Loucy (cell line): Measurements from ENCODE around the gene RTN4.

Experiments used
- H2AFZ ChIP-seq: fragments of 200-600 bp; sonication (generic); 2 replicates; pipeline ENCODE4 v1.6.0; 2016; ENCODE audit warnings: antibody characterized with exemption, mild to moderate bottlenecking, low read length, moderate library complexity
- H3F3A ChIP-seq: fragments of 200-600 bp; 2 replicates; pipeline ENCODE4 v1.6.0; 2016; ENCODE audit warnings: antibody characterized with exemption, low read depth, mild to moderate bottlenecking
- H3K27me3 ChIP-seq: fragments of 200-600 bp; sonication (generic); 2 replicates; pipeline ENCODE4 v1.6.1; 2014; ENCODE audit warnings: low read length, mild to moderate bottlenecking; ENCODE audit not compliant: insufficient read depth, poor library complexity, severe bottlenecking
- H3K36me3 ChIP-seq: fragments of 200-600 bp; sonication (generic); 2 replicates; pipeline ENCODE4 v1.6.1; 2016; ENCODE audit warnings: low read length; ENCODE audit not compliant: insufficient read depth
- H3K4me1 ChIP-seq: fragments of 200-600 bp; sonication (generic); 2 replicates; pipeline ENCODE4 v1.5.1; 2014; ENCODE audit warnings: low read length, mild to moderate bottlenecking; ENCODE audit not compliant: insufficient read depth, poor library complexity, severe bottlenecking
- H3K4me2 ChIP-seq: fragments of 200-600 bp; sonication (generic); 2 replicates; pipeline ENCODE4 v1.6.0; 2014; ENCODE audit warnings: antibody characterized with exemption, low read length, low read depth, mild to moderate bottlenecking; ENCODE audit not compliant: poor library complexity, severe bottlenecking
- H3K4me3 ChIP-seq: fragments of 200-600 bp; sonication (generic); 2 replicates; pipeline ENCODE4 v1.5.1; 2014; ENCODE audit warnings: low read length, mild to moderate bottlenecking, mixed read lengths; ENCODE audit not compliant: poor library complexity, severe bottlenecking
- H3K79me2 ChIP-seq: fragments of 200-600 bp; sonication (generic); 2 replicates; pipeline ENCODE4 v1.6.1; 2014; ENCODE audit warnings: low read length; ENCODE audit not compliant: insufficient read depth
- H3K9ac ChIP-seq: fragments of 200-600 bp; sonication (generic); 2 replicates; pipeline ENCODE4 v1.6.0; 2014; ENCODE audit warnings: mild to moderate bottlenecking, low read depth, low read length, moderate library complexity; ENCODE audit not compliant: poor library complexity, severe bottlenecking
- H3K9me2 ChIP-seq: fragments of 200-600 bp; sonication (generic); replicated peaks from 2 replicates; pipeline ENCODE4 v1.6.1; 2016; ENCODE audit warnings: low read depth, low read length, mixed read lengths
- H3K9me3 ChIP-seq: fragments of 200-600 bp; sonication (generic); 2 replicates; pipeline ENCODE4 v1.6.1; 2014; ENCODE audit warnings: mild to moderate bottlenecking, antibody characterized with exemption, low read length, low read depth; ENCODE audit not compliant: insufficient read depth
- H4K20me1 ChIP-seq: fragments of 200-600 bp; sonication (generic); 2 replicates; pipeline ENCODE4 v1.6.0; 2014; ENCODE audit warnings: antibody characterized with exemption, low read length, mild to moderate bottlenecking; ENCODE audit not compliant: insufficient read depth, poor library complexity, severe bottlenecking
- CTCF ChIP-seq: fragments of 200-600 bp; sonication (generic); conservative IDR thresholded peaks from 2 replicates; pipeline ENCODE4 v1.5.1; 2014; ENCODE audit warnings: mild to moderate bottlenecking, antibody characterized with exemption, low read length
- EZH2phosphoT487 ChIP-seq: fragments of 200-600 bp; IDR thresholded peaks from 2 replicates; pipeline ENCODE4 v1.6.1; 2018; ENCODE audit warnings: antibody characterized with exemption, mild to moderate bottlenecking, moderate library complexity, borderline replicate concordance

Gene RTN4

DNA sequence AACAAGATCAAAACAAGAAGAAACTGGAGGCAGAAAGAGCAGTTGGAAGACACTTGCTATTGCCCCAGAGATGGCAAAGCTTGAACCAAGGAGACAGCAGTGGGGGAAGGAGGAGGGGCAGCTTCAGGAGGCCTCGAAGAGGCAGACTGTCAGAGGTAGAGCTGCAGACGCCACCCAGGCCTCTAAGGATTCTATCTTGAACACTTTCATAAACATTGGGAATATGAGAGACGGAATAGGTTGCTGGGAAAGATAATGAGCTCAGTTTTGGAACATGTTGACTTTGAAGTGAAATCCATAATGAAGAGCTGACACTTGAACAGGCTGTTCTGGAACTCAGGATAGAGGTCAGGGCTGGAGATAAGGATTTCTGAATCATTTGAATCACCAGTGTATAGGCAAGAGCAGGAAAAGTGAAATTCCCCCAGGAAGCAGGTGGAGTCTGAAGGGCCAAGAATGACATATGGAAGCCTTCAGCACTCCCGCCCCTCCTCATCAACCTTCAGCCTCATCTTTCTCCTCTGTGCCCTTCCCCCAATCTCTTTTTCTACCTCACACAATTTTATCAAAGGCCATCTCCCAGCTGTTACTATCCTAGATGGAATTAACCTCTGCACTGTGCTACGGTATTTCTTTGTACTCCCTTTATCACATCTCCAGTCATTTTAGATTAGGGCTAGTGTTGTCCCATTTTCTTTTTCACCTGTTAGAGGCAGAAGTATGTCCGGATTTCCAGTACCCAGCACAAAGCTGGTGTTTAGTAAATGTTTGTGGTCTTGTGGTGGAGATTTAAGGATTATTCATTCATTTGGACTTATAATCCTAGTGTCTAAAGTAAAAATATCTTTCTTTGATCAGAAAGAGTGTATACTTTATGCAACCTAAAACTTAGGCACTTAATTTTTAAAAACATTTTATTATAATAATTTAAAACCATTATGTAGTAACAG lies 47.5 kb upstream of the RTN4 start:
- peaks cover 11% of the 10 kb centered on the region for H3K4me1 ChIP-seq
- no peak for TF ChIP-seq CTCF
- no peak for TF ChIP-seq EZH2phosphoT487
- no peaks in the 10 kb centered on the region for H3K27me3 ChIP-seq
- H4K20me1 ChIP-seq: no peaks in the 10 kb centered on the region
- H3K9ac ChIP-seq: no peak overlapping the region
- H3K9me3 ChIP-seq: no peaks in the 10 kb centered on the region
- no peaks in the 10 kb centered on the region for H3K36me3 ChIP-seq
- H2AFZ ChIP-seq: no peak overlapping the region
- no peaks in the 10 kb centered on the region for H3K79me2 ChIP-seq
- H3F3A ChIP-seq: no peaks in the 10 kb centered on the region
- no peaks in the 10 kb centered on the region for H3K9me2 ChIP-seq
- H3K4me2 ChIP-seq: no peak overlapping the region
- no peak overlapping the region for H3K4me3 ChIP-seq

DNA sequence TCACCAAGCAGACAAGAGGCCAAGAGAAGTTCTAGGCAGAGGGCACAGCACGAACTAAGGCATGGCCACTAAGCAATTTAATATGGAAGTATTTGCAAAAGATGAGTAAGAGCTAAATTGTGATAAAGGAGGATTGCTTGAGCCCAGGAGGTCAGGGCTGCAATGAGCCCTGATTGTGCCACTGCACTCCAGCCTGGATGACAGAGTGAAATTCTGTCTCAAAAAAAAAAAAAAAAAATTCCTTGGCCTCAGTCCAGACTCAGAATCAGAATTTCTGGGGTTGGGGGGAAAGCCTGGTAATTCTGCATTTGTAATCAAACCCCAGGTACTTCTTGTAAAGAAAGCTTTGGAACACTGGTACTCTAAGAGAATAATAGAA lies 46.8 kb upstream of the RTN4 start:
- H3K79me2 ChIP-seq: no peaks in the 10 kb centered on the region
- no peaks in the 10 kb centered on the region for H4K20me1 ChIP-seq
- no peak overlapping the region for H3K4me3 ChIP-seq
- no peaks in the 10 kb centered on the region for H3K27me3 ChIP-seq
- no peaks in the 10 kb centered on the region for H3K9me2 ChIP-seq
- H3K4me1 ChIP-seq: peaks cover 11% of the 10 kb centered on the region
- H3K36me3 ChIP-seq: no peaks in the 10 kb centered on the region
- no peak overlapping the region for H3K9ac ChIP-seq
- TF ChIP-seq CTCF (no peak), EZH2phosphoT487 (no peak)
- H3K9me3 ChIP-seq: no peaks in the 10 kb centered on the region
- H3K4me2 ChIP-seq: no peak overlapping the region
- H2AFZ ChIP-seq: no peak overlapping the region
- no peaks in the 10 kb centered on the region for H3F3A ChIP-seq

DNA sequence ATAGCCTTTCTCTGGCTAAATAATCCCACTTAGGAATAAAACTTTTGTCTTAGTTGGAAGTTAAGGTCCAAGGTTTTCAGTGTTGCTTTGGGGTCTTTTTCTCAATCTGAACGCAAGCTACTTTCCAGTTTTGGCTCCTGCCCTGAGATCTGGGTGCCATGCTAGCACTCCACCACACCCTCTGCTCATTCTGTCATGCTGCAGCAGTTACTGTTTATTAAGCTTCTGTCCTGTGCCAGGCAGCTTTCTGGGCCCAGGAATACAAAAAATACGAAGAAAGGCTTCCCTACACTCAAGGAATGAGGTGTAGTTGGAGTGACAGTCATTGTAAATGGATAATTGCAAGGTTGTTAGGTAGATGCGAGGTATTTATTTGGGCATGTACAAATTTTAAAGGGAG lies 46.3 kb upstream of the RTN4 start:
- H3K9me2 ChIP-seq: no peaks in the 10 kb centered on the region
- H3K36me3 ChIP-seq: no peaks in the 10 kb centered on the region
- H3K27me3 ChIP-seq: no peaks in the 10 kb centered on the region
- H4K20me1 ChIP-seq: no peaks in the 10 kb centered on the region
- no peak overlapping the region for H3K4me2 ChIP-seq
- H3F3A ChIP-seq: no peaks in the 10 kb centered on the region
- no peaks in the 10 kb centered on the region for H3K9me3 ChIP-seq
- no peak overlapping the region for H3K4me3 ChIP-seq
- no peak overlapping the region for H3K9ac ChIP-seq
- H3K79me2 ChIP-seq: no peaks in the 10 kb centered on the region
- no peak overlapping the region for H2AFZ ChIP-seq
- TF ChIP-seq EZH2phosphoT487: no peak
- no peak for TF ChIP-seq CTCF
- H3K4me1 ChIP-seq: peaks cover 11% of the 10 kb centered on the region
